NT2/D1 (cell line): Measurements from ENCODE around the gene SSTR4.

Experiments
- YY1 ChIP-seq: IDR thresholded peaks from 2 replicates; pipeline ENCODE4 v1.6.1; 2011; ENCODE audit not compliant: insufficient read length, insufficient read depth
- ZNF274 ChIP-seq: IDR thresholded peaks from 2 replicates; pipeline ENCODE4 v1.6.1; 2011; ENCODE audit warnings: mild to moderate bottlenecking, low read depth, low read length

- TF ChIP-seq ZNF274, result no peak
- no peak for TF ChIP-seq YY1
Measured at GRCh38 chr20:23043376-23043775, 8.3 kb downstream of the SSTR4 start.
